IPS DF 19.7 (cell line): ENCODE results near the gene MCTP1.

Experiments used
- DNase-seq: peaks from one replicate; pipeline ENCODE4 v3.0.0-alpha.2; 2013; ENCODE audit warnings: low read depth, low spot score

Gene MCTP1

DNA sequence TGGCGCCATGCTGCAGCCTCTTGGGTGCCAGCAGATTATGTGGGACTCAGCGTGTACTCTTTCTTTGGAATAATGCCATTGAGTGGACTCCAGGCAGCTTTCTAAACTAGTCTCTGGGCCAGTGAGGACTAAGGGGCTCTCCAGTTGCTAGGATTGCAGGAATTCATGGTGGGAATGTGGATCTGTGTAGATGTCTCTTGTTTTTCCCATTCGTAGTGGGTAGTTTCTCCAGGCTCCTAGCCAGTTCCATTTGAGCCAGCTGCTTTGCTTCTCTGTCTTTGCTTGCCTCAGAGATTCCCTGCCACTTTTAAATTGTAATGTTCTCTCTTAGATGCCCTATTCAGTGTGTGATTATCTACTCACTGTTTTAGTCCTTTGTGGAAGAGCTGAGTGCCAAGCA is 623.8 kb downstream of the MCTP1 start:
- no peak for DNase-seq

DNA sequence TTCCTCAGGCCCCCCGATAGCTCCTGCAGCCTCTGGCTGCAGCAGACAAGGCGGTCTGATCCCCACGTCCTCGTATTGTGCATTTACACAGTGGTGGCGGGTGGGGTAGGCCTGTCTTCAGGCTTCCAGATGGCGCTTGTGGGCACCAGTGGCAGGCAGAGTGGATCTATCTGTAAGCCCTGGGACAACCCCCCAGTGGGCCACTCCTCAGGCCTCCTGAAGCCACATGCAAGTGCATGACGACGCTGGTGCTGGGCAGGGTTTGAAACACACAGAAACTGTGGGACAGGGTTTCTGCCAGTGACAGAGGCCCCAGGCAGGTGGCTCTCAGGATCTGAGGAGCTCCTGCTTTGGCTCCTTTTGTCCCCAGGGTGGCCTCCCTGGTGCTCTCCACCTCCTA is 624.4 kb downstream of the MCTP1 start:
- no peak for DNase-seq

DNA sequence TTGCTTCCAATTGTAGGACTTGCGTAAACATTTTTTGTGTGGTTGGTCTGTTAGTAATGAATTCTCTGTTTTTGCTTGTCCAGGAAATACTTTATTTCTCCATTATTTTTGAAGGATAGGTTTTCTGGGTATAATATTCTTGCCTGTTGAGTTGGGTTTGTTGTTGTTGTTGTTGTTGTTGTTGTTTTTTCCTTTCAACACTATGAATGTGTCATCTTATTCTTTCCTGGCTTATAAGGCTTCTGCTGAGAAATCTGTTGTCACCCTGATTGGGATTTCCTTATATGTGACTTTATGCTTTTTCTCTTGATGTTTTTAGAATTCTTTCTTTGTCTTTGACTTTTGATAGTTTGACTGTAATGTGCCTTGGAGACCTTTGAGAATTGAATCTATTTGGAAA is 626.6 kb downstream of the MCTP1 start:
- no peak for DNase-seq
